Measurements from ENCODE around the gene SERPING1.
"Not testable (repeated sequence)": the region's sequence is repeated elsewhere in the genome, so short reads cannot be mapped to it uniquely, and the experiment has no call there.

SERPING1 gene

DNA sequence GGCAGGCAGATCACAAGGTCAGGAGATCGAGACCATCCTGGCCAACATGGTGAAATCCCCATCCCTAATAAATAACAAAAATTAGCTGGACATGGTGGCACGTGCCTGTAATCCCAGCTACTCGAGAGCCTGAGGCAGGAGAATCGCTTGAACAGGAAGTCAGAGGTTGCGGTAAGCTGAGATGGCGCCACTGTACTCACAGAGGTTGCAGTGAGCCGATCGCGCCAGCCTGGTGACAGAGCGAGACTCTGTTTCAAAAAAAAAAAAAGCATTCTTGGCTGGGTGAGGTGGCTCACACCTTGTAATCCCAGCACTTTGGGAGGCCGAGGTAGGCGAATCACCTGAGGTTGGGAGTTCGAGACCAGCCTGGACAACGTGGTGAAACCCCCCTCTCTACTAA lies 54.7 kb downstream of the SERPING1 start:
- DNase-seq (ENCODE audit: low read depth in 2 of 2) = not testable (repeated sequence)

- no peak for DNase-seq (ENCODE audit: low read depth in 2 of 2)
Measured at GRCh38 chr11:57652662-57653061, 55.2 kb downstream of the SERPING1 start.

DNA sequence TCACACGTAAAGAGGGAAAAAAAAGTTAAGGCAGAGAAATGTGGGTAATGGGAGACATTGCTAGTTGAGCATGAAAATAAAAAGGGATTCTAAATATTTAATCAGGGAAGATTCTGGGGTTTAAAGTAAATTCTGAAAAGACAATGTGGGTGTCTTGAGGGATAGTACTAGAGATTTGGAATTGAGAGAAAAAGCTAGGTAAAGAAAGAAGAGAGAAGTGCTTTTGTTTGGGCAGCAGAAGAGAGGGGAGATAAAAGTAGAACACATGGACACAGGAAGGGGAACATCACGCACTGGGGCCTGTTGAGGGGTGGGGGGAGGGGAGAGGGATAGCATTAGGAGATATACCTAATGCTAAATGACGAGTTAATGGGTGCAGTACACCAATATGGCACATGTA lies 55.7 kb downstream of the SERPING1 start:
- no peak for DNase-seq (ENCODE audit: low read depth in 2 of 2)

- DNase-seq (ENCODE audit: low read depth in 2 of 2) = no peak
Measured at GRCh38 chr11:57656885-57657193, 59.4 kb downstream of the SERPING1 start.

DNA sequence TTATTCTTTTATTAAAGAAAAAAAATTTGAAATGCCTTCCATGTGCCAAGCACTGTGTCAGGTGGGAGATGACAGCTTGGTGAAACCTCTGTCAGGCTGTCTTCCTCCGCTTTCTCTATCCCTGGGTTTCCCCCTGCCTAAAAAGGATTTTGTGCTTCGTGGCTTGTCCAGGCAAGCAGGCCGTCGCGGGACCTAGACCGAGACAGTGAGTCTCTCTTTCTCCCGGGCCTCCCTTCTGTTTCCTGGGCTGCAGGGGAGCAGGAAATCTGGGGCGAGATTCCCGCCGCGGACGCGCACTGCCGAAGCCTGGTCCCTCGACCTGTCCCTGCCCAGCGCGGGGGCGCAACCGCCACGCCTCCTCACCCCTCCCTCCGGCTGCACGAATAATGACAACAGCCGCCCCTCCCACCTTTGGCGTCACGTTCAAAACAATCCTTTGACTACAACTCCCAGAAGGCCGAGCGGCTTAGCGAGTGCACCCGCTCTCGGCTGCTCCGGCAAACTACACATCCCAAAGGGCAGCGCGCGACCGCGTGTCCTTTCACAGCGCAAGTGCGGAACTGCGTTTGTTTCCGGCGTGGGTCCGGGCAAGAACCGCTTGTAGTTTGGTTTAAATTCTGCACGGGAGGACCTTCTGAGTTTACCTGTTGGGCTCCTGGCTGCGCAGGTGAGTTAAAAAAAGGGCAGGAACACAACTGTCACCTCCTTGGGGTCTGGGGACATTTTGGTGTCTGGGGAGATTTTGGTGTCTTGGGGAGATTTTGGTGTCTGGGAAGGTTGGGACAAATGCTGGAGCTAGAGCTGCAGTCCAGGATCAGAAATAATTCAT lies 59.9 kb downstream of the SERPING1 start, which contains the start of gene CLP1:
TSS of gene CLP1 (plus strand) at position 569 of the 829 bp plus-strand sequence. CDS start 1,715 bp downstream, outside the sequence.
- peak; percentile 97 to 99 for DNase-seq (ENCODE audit: low read depth in 2 of 2)

DNA sequence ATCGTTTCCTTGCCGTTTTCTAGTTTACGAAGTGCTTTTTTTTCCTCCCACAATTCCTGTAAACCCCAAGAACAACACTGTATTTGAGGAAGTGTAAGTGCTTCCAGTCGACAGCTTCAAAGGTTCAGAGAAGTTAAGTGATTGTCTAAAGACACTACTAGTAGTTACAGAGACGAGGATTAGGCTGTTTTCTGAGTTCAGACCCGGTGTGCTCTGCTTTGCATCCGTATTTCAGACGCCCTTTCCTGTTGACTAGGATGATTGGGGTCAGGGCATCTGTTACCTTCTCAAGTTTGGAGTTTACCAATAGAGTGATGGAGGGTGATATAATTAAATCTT lies 60.5 kb downstream of the SERPING1 start:
- DNase-seq (ENCODE audit: low read depth in 2 of 2) = no peak

DNA sequence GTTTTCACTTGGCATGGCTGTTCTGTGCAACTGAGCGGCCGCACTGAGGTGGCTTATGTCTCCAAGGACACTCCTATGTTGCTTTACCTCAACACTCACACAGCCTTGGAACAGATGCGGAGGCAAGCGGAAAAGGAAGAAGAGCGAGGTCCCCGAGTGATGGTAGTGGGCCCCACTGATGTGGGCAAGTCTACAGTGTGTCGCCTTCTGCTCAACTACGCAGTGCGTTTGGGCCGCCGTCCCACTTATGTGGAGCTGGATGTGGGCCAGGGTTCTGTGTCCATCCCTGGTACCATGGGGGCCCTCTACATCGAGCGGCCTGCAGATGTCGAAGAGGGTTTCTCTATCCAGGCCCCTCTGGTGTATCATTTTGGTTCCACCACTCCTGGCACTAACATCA lies 62.2 kb downstream of the SERPING1 start:
- DNase-seq (ENCODE audit: low read depth in 2 of 2) = no peak

DNA sequence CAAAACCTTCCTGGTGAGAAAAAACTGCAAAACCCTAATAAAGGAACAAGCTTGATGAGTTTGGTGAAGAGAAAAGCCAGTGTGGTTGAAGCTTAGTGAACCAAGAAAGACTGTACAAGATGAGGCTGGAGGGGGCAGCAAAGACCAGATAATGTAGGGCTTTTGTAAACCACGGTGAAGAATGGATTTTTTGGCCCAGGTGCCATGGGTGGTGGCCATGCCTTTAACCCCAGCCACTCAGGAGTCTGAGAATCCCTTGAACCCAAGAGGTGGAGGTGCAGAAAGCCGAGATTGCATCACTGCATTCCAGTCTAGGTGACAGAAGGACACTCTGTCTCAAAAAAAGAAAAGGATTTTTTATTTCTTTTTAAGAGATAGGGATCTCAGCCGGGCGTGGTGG lies 65.4 kb downstream of the SERPING1 start:
- no peak for DNase-seq (ENCODE audit: low read depth in 2 of 2)

DNA sequence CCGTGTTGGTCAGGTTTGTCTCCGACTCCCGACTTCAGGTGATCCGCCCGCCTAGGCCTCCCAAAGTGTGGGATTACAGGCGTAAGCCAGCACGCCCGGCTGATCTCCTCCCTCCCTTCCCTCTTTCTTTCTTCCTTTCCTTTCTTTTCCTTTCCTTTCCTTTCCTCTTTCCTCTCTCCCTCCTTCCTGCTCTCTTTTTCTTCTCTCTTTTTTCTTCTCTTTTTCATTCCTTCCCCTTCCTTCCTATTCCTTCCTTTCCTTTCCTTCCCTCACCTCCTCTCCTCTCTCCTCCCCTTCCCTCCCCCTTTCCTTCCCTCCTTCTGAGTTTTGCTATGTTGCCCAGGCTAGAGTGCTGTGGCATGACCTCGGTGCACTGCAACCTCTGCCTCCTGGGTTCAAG lies 66.5 kb downstream of the SERPING1 start:
- no peak for DNase-seq (ENCODE audit: low read depth in 2 of 2)

Data from stimulated activated CD8-positive, alpha-beta memory T cell treated with anti-CD3 and anti-CD28 coated beads, Interleukin-15, amount 100 ng/mL, for 4 hours (primary cell).